ENCODE data around the gene HSPD1. TPM values are rescaled to one million over a fixed set of nuclear protein-coding genes. Genes with fewer than 3 reads are reported as not detected.
A peak's percentile ranks its signal among the peaks of the same experiment; 100 is the strongest.

HSPD1 gene
- total and polyA plus RNA-seq, 2 of the 13 experiments (the other 11 are each of a cell fraction or from before 2014, with no cell fraction given) = 685 to 2,610 TPM

GRCh38 chr2:197499594-197500502 is at the start of gene HSPD1, which contains the start of gene HSPE1 (continued):
- peak; percentile 97 for TF ChIP-seq THAP7 (CRISPR knock-in tag; IDR thresholded peaks at IDR 0.05)
- no peak for TF ChIP-seq SOX6 (IDR thresholded peaks at IDR 0.05)
- peak; percentile 90 for TF ChIP-seq SOX6 (CRISPR knock-in tag; IDR thresholded peaks at IDR 0.05)
- TF ChIP-seq ZFX (CRISPR knock-in tag; IDR thresholded peaks at IDR 0.05; ENCODE audit: low read depth) = peak; percentile 98
- TF ChIP-seq DR1 (CRISPR knock-in tag; IDR thresholded peaks at IDR 0.05) = peak; percentile 97
- peak; percentile 21; the same call in 1 of the 2 replicates for TF ChIP-seq CERS6 (CRISPR knock-in tag; IDR thresholded peaks at IDR 0.05)
- TF ChIP-seq ELF4 (CRISPR knock-in tag; IDR thresholded peaks at IDR 0.05; ENCODE audit: borderline replicate concordance) = peak; percentile 99
- TF ChIP-seq FOXP1 (IDR thresholded peaks at IDR 0.05) = 0 out of 2 replicates have a peak, but pooled peaks have one; percentile 69
- TF ChIP-seq FOXP1 (CRISPR knock-in tag; IDR thresholded peaks at IDR 0.05) = peak; percentile 49
- no peak for TF ChIP-seq SUZ12 (IDR thresholded peaks at IDR 0.05; ENCODE audit: low read depth, low read length)
- TF ChIP-seq ZNF687 (CRISPR knock-in tag; IDR thresholded peaks at IDR 0.05) = peak; percentile 97
- TF ChIP-seq IKZF4 (CRISPR knock-in tag; IDR thresholded peaks at IDR 0.05; ENCODE audit: borderline replicate concordance, low read depth, not compliant biosample characterization) = peak; percentile 55
- TF ChIP-seq ZZZ3 (CRISPR knock-in tag; IDR thresholded peaks at IDR 0.05; ENCODE audit: borderline replicate concordance) = peak; percentile 96
- TF ChIP-seq ZNF101 (CRISPR knock-in tag; IDR thresholded peaks at IDR 0.05; ENCODE audit: borderline replicate concordance, low read depth) = peak; percentile 92; the same call in 1 of the 2 replicates
- TF ChIP-seq FOXM1 (CRISPR knock-in tag; IDR thresholded peaks at IDR 0.05) = peak; percentile 78; the same call in 1 of the 2 replicates
- peak; percentile 100 for TF ChIP-seq ZNF451 (CRISPR knock-in tag; IDR thresholded peaks at IDR 0.05)
- no peak for TF ChIP-seq U2AF2 (IDR thresholded peaks at IDR 0.05; ENCODE audit: low read depth, low read length)
- TF ChIP-seq ATAD3A (CRISPR knock-in tag; IDR thresholded peaks at IDR 0.05) = peak; percentile 29; the same call in 1 of the 2 replicates
- TF ChIP-seq ZNF639 (CRISPR knock-in tag; conservative IDR thresholded peaks at IDR 0.05) = peak; percentile 85
- TF ChIP-seq ZNF780A (CRISPR knock-in tag; IDR thresholded peaks at IDR 0.05) = peak; percentile 84
- TF ChIP-seq SOX13 (IDR thresholded peaks at IDR 0.05) = peak; percentile 75; the same call in 1 of the 2 replicates
- peak in 1 of 2 experiments; percentile 71; a peak in 2 of 4 replicates for TF ChIP-seq SOX13 (CRISPR knock-in tag; conservative IDR thresholded peaks at IDR 0.05 in 1 of 2, IDR thresholded peaks at IDR 0.05 in 1 of 2)
- peak; percentile 97 for TF ChIP-seq ZNF430 (CRISPR knock-in tag; IDR thresholded peaks at IDR 0.05)
